PC-3 (cell line): ENCODE results near the gene ABHD11. TPM values are rescaled to one million over a fixed set of nuclear protein-coding genes. Genes with fewer than 3 reads are reported as not detected.

Experiments used
- ATAC-seq: fragments of 200-7000 bp; cut with Tn5 transposase; 2 replicates; pipeline ENCODE4 v1.9.1; 2020; ENCODE audit warnings: mild to moderate bottlenecking, moderate library complexity
- BruUV-seq: library from RNA; stranded (reverse); fragments of 400-500 nt; replicated peaks from 2 replicates; lab custom pipeline; 2021; lab: Mats Ljungman, UMichigan
- CTCF ChIA-PET: fragments of 300-600 bp; sonication (Branson Sonifier 250); formaldehyde crosslinking; loops from one replicate; lab custom pipeline; 2022; ENCODE audit warnings: antibody characterized with exemption; lab: Charles Lee
- POLR2A ChIA-PET: fragments of 300-600 bp; sonication (Branson Sonifier 250); formaldehyde crosslinking; loops from one replicate; lab custom pipeline; 2022; ENCODE audit warnings: antibody characterized with exemption; ENCODE audit not compliant: unreplicated experiment; lab: Charles Lee
- DNase-seq: peaks from one replicate; pipeline ENCODE4 v3.0.0-alpha.2; 2015
- H2AFZ ChIP-seq: fragments of 300-600 bp; sonication (generic); 2 replicates; pipeline ENCODE4 v1.6.0; 2016; ENCODE audit warnings: antibody characterized with exemption, low read length
- H3F3A ChIP-seq: fragments of 300-600 bp; sonication (generic); one replicate; pipeline ENCODE4 v1.6.0; 2017; ENCODE audit warnings: antibody characterized with exemption, low read length, control low read depth, mild to moderate bottlenecking; ENCODE audit not compliant: unreplicated experiment
- H3K27ac ChIP-seq: fragments of 300-600 bp; sonication (generic); 2 replicates; pipeline ENCODE4 v1.5.1; 2016; ENCODE audit warnings: mild to moderate bottlenecking, low read length
- H3K27me3 ChIP-seq: fragments of 300-600 bp; sonication (generic); 2 replicates; pipeline ENCODE4 v1.6.1; 2016; ENCODE audit warnings: low read length, mixed read lengths
- H3K36me3 ChIP-seq: fragments of 300-600 bp; sonication (generic); 2 replicates; pipeline ENCODE4 v1.6.1; 2016; ENCODE audit warnings: low read depth, mixed run types, low read length, mixed read lengths
- H3K4me1 ChIP-seq: fragments of 300-600 bp; sonication (generic); 2 replicates; pipeline ENCODE4 v1.5.1; 2016; ENCODE audit warnings: low read length; ENCODE audit not compliant: insufficient read depth
- H3K4me2 ChIP-seq: fragments of 300-600 bp; sonication (generic); 2 replicates; pipeline ENCODE4 v1.6.0; 2016; ENCODE audit warnings: low read length
- H3K4me3 ChIP-seq: fragments of 300-600 bp; sonication (generic); 2 replicates; pipeline ENCODE4 v1.5.1; 2016; ENCODE audit warnings: mild to moderate bottlenecking, low read length, mixed read lengths
- H3K79me2 ChIP-seq: fragments of 300-600 bp; sonication (generic); 2 replicates; pipeline ENCODE4 v1.6.1; 2017; ENCODE audit warnings: low read length, mixed read lengths
- H3K9ac ChIP-seq: fragments of 300-600 bp; sonication (generic); 2 replicates; pipeline ENCODE4 v1.6.0; 2016; ENCODE audit warnings: mild to moderate bottlenecking, low read length
- H3K9me2 ChIP-seq: fragments of 300-600 bp; sonication (generic); replicated peaks from 2 replicates; pipeline ENCODE4 v1.6.1; 2016; ENCODE audit warnings: mixed run types, low read length, mixed read lengths
- H3K9me3 ChIP-seq: fragments of 300-600 bp; sonication (generic); 2 replicates; pipeline ENCODE4 v1.6.1; 2016; ENCODE audit warnings: low read length, mixed read lengths
- H4K20me1 ChIP-seq: fragments of 300-600 bp; sonication (generic); 2 replicates; pipeline ENCODE4 v1.6.1; 2016; ENCODE audit warnings: low read length, mixed read lengths
- CTCF ChIP-seq: fragments of 300-600 bp; sonication (generic); conservative IDR thresholded peaks from 2 replicates; pipeline ENCODE4 v1.5.1; 2017; ENCODE audit warnings: antibody characterized with exemption, low read depth, mild to moderate bottlenecking, low read length
- EZH2 ChIP-seq: fragments of 300-600 bp; sonication (generic); IDR thresholded peaks from one replicate; pipeline ENCODE4 v1.6.1; 2017; ENCODE audit warnings: antibody characterized with exemption, mild to moderate bottlenecking, low read length; ENCODE audit not compliant: unreplicated experiment
- EZH2phosphoT487 ChIP-seq: fragments of 300-600 bp; sonication (generic); IDR thresholded peaks from 2 replicates; pipeline ENCODE4 v1.6.1; 2018; ENCODE audit warnings: mild to moderate bottlenecking, antibody characterized with exemption, low read length, borderline replicate concordance
- intact Hi-C: fragments of 100-400 bp; cut with micrococcal nuclease; formaldehyde crosslinking; loops from 2 replicates; pipeline ENCODE4 v1.9.0; 2023
- total RNA-seq: library from RNA; depleted of rRNA; stranded (reverse); fragments of >200 nt; gene quantifications from 2 replicates; pipeline ENCODE4 v1.2.3, GENCODE V29; 2014

The ABHD11 gene
- total RNA-seq, 1 experiment from 2014 or later, result 41.4 TPM

GRCh38 chr7:73712773-73713172, 25.8 kb downstream of the ABHD11 start:
- no peaks in the 10 kb centered on the region for H3K9me2 ChIP-seq
- H4K20me1 ChIP-seq, result peaks cover 46% of the 10 kb centered on the region
- H3K4me2 ChIP-seq, result no peak overlapping the region
- H3K9me3 ChIP-seq, result no peaks in the 10 kb centered on the region
- no peak for TF ChIP-seq CTCF
- TF ChIP-seq EZH2, result no peak
- TF ChIP-seq EZH2phosphoT487, result no peak
- H3K9ac ChIP-seq, result no peak overlapping the region
- BruUV-seq, result no TSS peak
- H3F3A ChIP-seq, result peaks cover 11% of the 10 kb centered on the region
- no peak overlapping the region for H2AFZ ChIP-seq
- ChIA-PET CTCF (no interaction called here), POLR2A (no interaction called here)
- H3K27ac ChIP-seq, result peak overlapping the region; percentile 33
- peaks cover 56% of the 10 kb centered on the region for H3K4me1 ChIP-seq
- intact Hi-C loops, result no loop called here
- ATAC-seq (no peak), DNase-seq (no peak)
- H3K36me3 ChIP-seq, result peaks cover 49% of the 10 kb centered on the region
- peaks cover 92% of the 10 kb centered on the region for H3K79me2 ChIP-seq
- no peak overlapping the region for H3K4me3 ChIP-seq
- H3K27me3 ChIP-seq, result no peaks in the 10 kb centered on the region

- H4K20me1 ChIP-seq, result peaks cover 34% of the 10 kb centered on the region
- peaks cover 39% of the 10 kb centered on the region for H3K36me3 ChIP-seq
- H3K9me2 ChIP-seq, result no peaks in the 10 kb centered on the region
- CTCF ChIA-PET, result no interaction called here
- H3K27ac ChIP-seq, result peak overlapping the region; percentile 25
- no peak overlapping the region for H3K9ac ChIP-seq
- H2AFZ ChIP-seq, result no peak overlapping the region
- H3K79me2 ChIP-seq, result peaks cover 65% of the 10 kb centered on the region
- intact Hi-C loops, result no loop called here
- DNase-seq, result no peak
- peaks cover 62% of the 10 kb centered on the region for H3K4me1 ChIP-seq
- no peak overlapping the region for H3K4me2 ChIP-seq
- BruUV-seq, result no TSS peak
- H3K27me3 ChIP-seq, result no peaks in the 10 kb centered on the region
- no peak for ATAC-seq
- H3K4me3 ChIP-seq, result no peak overlapping the region
- no peak for TF ChIP-seq EZH2phosphoT487
- TF ChIP-seq EZH2, result no peak
- no peak for TF ChIP-seq CTCF
- H3F3A ChIP-seq, result peaks cover 4% of the 10 kb centered on the region
- no peaks in the 10 kb centered on the region for H3K9me3 ChIP-seq
- POLR2A ChIA-PET, result no interaction called here
These were observed 29.5 kb downstream of the ABHD11 start for GRCh38 chr7:73708961-73709549.

GRCh38 chr7:73707045-73707631, 31.5 kb downstream of the ABHD11 start:
- POLR2A ChIA-PET, result interaction anchor here (0.5 to 3.3 kb wide), 11 partner anchors 9 to 327 kb away, joined by 3 to 90 read pairs (median 6); partner anchors contain the start of genes BUD23, DNAJC30 and STX1A
- intact Hi-C loops, result loop anchor here (1.0 kb wide), 1 partner anchor 8 kb away; no protein-coding TSS in a partner anchor
- DNase-seq, result peak; percentile 89
- Histone ChIP-seq H4K20me1 (peaks cover 20% of the 10 kb centered on the region), H3K36me3 (peaks cover 40% of the 10 kb centered on the region), H3K27ac (peak overlapping the region; percentile 100), H2AFZ (no peak overlapping the region), H3K4me1 (peaks cover 47% of the 10 kb centered on the region), H3K79me2 (peaks cover 53% of the 10 kb centered on the region), H3K4me3 (peak overlapping the region; percentile 30; the same call in 1 of the 2 replicates), H3K27me3 (no peaks in the 10 kb centered on the region), H3K9me2 (no peaks in the 10 kb centered on the region), H3K9me3 (no peaks in the 10 kb centered on the region), H3F3A (peaks cover 7% of the 10 kb centered on the region), H3K4me2 (peak overlapping the region; percentile 71), H3K9ac (peak overlapping the region; percentile 95)
- CTCF ChIA-PET, result interaction anchor here (0.6 to 1.8 kb wide), 6 partner anchors 18 to 100 kb away, joined by 3 to 6 read pairs (median 3); no protein-coding TSS in a partner anchor
- ATAC-seq, result peak; percentile 36
- TF ChIP-seq CTCF, result no peak
- TF ChIP-seq EZH2phosphoT487, result no peak
- TF ChIP-seq EZH2, result no peak
- BruUV-seq, result TSS peak; percentile 17
